Fibroblast of lung (primary cell): ENCODE data around the gene TAMALIN. TPM values are rescaled to one million over a fixed set of nuclear protein-coding genes. Genes with fewer than 3 reads are reported as not detected.

ENCODE experiments used
- DNase-seq, 2 donors: peaks; one replicate each; pipeline versions ENCODE4 v3.0.0 to v3.0.0-alpha.2; 2010; ENCODE audit warnings: low read depth in 2 of 2
- H2AFZ ChIP-seq: 2 replicates; pipeline ENCODE4 v1.5.1; 2012; ENCODE audit warnings: low read length, control low read depth, inconsistent platforms
- H3K27ac ChIP-seq: 2 replicates; pipeline ENCODE4 v1.5.1; 2011; ENCODE audit warnings: low read length, control low read depth; ENCODE audit not compliant: insufficient read depth
- H3K27me3 ChIP-seq: 2 replicates; pipeline ENCODE4 v1.5.1; 2011; ENCODE audit warnings: mild to moderate bottlenecking, low read length; ENCODE audit not compliant: control insufficient read depth, insufficient read depth
- H3K36me3 ChIP-seq: 2 replicates; pipeline ENCODE4 v1.5.1; 2011; ENCODE audit warnings: low read length; ENCODE audit not compliant: control insufficient read depth, insufficient read depth
- H3K4me1 ChIP-seq: 2 replicates; pipeline ENCODE4 v1.5.1; 2011; ENCODE audit warnings: low read length; ENCODE audit not compliant: control insufficient read depth, insufficient read depth; ENCODE audit errors: extremely low read depth
- H3K4me2 ChIP-seq: 2 replicates; pipeline ENCODE4 v1.5.1; 2011; ENCODE audit warnings: low read length, control low read depth; ENCODE audit not compliant: insufficient read depth; ENCODE audit errors: extremely low read depth
- H3K4me3 ChIP-seq, 4 experiments: fragments of 200-600 bp in 1 of 4; sonication (generic) in 1 of 4; replicated peaks in 1 of 4; 2 replicates each; pipeline ENCODE4 v1.5.1; 2011 to 2016; ENCODE audit warnings: low read length in 4 of 4, low read depth in 3 of 4, mild to moderate bottlenecking in 3 of 4, control low read depth in 2 of 4, inconsistent platforms in 1 of 4, mixed read lengths in 1 of 4; ENCODE audit not compliant: insufficient read depth in 1 of 4; ENCODE audit errors: control extremely low read depth in 1 of 4
- H3K79me2 ChIP-seq: 2 replicates; pipeline ENCODE4 v1.5.1; 2012; ENCODE audit warnings: mild to moderate bottlenecking, low read length, inconsistent platforms; ENCODE audit not compliant: control insufficient read depth, insufficient read depth
- H3K9ac ChIP-seq: 2 replicates; pipeline ENCODE4 v1.5.1; 2011; ENCODE audit warnings: mild to moderate bottlenecking, low read length, control low read depth; ENCODE audit not compliant: insufficient read depth
- H3K9me3 ChIP-seq: 2 replicates; pipeline ENCODE4 v1.5.1; 2012; ENCODE audit warnings: low read depth, low read length; ENCODE audit not compliant: control insufficient read depth, insufficient read depth
- H4K20me1 ChIP-seq: 2 replicates; pipeline ENCODE4 v1.5.1; 2011; ENCODE audit warnings: low read length; ENCODE audit not compliant: control insufficient read depth, insufficient read depth; ENCODE audit errors: extremely low read depth
- EZH2 ChIP-seq: IDR thresholded peaks from 2 replicates; pipeline ENCODE4 v1.5.1; 2012; ENCODE audit warnings: low read length, control low read depth, mild to moderate bottlenecking; ENCODE audit errors: missing control alignments
- polyA plus RNA-seq, 2 donors: library from polyadenylated mRNA; depleted of rRNA in 1 of 2; stranded (reverse) in 1 of 2; unstranded in 1 of 2; fragments of >200 nt; gene quantifications; 2 replicates each; pipeline ENCODE4 v1.2.1, GENCODE V29; 2011 to 2012; ENCODE audit warnings: missing spikeins in 1 of 2
- total RNA-seq: library from RNA; depleted of rRNA; stranded (reverse); fragments of >200 nt; gene quantifications from 2 replicates; pipeline ENCODE4 v1.2.1, GENCODE V29; 2014
- TF ChIP-seq, protein P1 (sequence below), 2 donors: IDR thresholded peaks in 1 of 2; conservative IDR thresholded peaks in 1 of 2; 1 replicate in 1 of 2; 2 replicates in 1 of 2; pipeline ENCODE4 v1.5.1; 2011 to 2012; ENCODE audit warnings: low read length in 2 of 2, control low read depth in 1 of 2, inconsistent platforms in 1 of 2, low read depth in 1 of 2, mild to moderate bottlenecking in 1 of 2

TAMALIN gene
- total and polyA plus RNA-seq, 2 donors (not counting 1 experiment from before 2014, with no cell fraction given), result 5.3 to 12.1 TPM

DNA sequence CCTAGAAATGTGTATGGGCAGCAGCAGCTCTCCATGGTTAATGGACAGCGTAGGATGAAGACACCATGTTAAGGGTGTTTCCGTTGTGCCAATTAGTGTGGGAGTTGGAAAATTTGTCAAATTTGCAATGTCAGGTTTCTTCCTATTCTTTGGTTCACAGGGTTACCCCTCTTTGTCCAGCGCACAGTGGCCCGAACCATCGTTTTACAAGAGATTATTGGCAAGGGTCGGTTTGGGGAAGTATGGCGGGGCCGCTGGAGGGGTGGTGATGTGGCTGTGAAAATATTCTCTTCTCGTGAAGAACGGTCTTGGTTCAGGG, 26.0 kb upstream of the TAMALIN start:
- H3K36me3 ChIP-seq, result peaks cover 9% of the 10 kb centered on the region
- DNase-seq, result no peak

DNA sequence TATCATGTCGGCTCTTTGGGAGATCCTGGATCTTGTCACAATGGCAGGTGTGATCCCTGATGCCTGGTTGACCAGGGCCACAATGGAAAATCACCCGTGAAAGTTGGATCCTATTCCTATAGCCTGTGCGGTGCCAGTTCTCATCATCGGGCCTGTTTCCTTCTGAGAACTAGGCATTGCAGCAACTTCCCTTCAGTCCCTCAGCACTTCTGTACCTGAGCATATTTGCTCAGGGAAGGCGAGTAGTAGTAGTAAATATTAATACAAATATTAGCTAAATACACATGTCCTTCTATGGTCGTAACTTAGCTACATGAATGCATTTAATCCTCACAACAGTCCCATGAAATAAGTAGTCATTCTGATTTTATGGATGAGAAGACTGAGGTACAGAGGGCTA, 22.1 kb upstream of the TAMALIN start:
- Histone ChIP-seq H3K4me2 (no peak overlapping the region), H3K27ac (no peak overlapping the region), H3K4me1 (no peaks in the 10 kb centered on the region), H4K20me1 (no peaks in the 10 kb centered on the region), H3K27me3 (no peaks in the 10 kb centered on the region), H2AFZ (no peak overlapping the region), H3K9ac (no peak overlapping the region), H3K79me2 (no peaks in the 10 kb centered on the region), H3K9me3 (no peaks in the 10 kb centered on the region), H3K4me3 (no peak overlapping the region), H3K36me3 (peaks cover 2% of the 10 kb centered on the region)
- TF ChIP-seq EZH2, result no peak
- TF ChIP-seq, protein P1, sequence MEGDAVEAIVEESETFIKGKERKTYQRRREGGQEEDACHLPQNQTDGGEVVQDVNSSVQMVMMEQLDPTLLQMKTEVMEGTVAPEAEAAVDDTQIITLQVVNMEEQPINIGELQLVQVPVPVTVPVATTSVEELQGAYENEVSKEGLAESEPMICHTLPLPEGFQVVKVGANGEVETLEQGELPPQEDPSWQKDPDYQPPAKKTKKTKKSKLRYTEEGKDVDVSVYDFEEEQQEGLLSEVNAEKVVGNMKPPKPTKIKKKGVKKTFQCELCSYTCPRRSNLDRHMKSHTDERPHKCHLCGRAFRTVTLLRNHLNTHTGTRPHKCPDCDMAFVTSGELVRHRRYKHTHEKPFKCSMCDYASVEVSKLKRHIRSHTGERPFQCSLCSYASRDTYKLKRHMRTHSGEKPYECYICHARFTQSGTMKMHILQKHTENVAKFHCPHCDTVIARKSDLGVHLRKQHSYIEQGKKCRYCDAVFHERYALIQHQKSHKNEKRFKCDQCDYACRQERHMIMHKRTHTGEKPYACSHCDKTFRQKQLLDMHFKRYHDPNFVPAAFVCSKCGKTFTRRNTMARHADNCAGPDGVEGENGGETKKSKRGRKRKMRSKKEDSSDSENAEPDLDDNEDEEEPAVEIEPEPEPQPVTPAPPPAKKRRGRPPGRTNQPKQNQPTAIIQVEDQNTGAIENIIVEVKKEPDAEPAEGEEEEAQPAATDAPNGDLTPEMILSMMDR (conservative IDR thresholded peaks at IDR 0.05 in 1 of 2, IDR thresholded peaks at IDR 0.05 in 1 of 2; ENCODE audit: low read depth in 1 of 2, low read length in 2 of 2), result no peak
- no peak for DNase-seq

More for the DNA sequence above, 26.0 kb upstream of the TAMALIN start:
- H2AFZ ChIP-seq, result no peak overlapping the region
- no peak overlapping the region for H3K9ac ChIP-seq
- H3K4me3 ChIP-seq, result no peak overlapping the region
- H3K4me1 ChIP-seq, result no peaks in the 10 kb centered on the region
- no peaks in the 10 kb centered on the region for H4K20me1 ChIP-seq
- H3K27me3 ChIP-seq, result no peaks in the 10 kb centered on the region
- no peak for TF ChIP-seq EZH2
- TF ChIP-seq, protein P1 (conservative IDR thresholded peaks at IDR 0.05 in 1 of 2, IDR thresholded peaks at IDR 0.05 in 1 of 2; ENCODE audit: low read depth in 1 of 2, low read length in 2 of 2), result no peak
- no peak overlapping the region for H3K27ac ChIP-seq
- no peaks in the 10 kb centered on the region for H3K79me2 ChIP-seq
- H3K9me3 ChIP-seq, result no peaks in the 10 kb centered on the region
- no peak overlapping the region for H3K4me2 ChIP-seq

DNA sequence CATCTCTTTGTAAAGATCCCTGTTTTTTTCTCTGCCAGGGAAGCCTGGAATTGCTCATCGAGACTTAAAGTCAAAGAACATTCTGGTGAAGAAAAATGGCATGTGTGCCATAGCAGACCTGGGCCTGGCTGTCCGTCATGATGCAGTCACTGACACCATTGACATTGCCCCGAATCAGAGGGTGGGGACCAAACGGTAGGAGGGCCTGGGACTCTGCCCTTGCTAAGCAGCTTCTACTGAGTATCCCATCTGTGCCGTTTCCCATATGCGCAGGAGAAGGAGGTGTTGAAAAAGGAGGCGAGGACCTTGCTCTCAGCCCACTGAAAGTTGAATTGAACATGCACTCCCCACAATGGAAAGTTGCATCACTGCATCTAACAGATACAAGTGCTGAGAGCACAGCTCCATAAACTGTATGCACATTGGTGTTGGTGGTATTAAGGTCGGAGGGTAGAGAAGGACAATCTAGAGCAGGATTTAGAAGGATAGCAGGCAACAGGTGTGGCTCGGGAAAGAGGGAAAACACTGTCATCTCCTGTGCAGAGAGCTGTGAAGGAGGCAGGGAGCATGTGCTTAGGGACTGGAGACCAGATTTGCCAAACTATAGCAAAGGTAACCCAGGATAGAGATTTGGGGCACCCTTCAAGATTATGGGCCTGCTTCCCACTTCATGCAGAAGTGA, 21.5 kb upstream of the TAMALIN start:
- no peaks in the 10 kb centered on the region for H3K4me1 ChIP-seq
- H3K27ac ChIP-seq, result no peak overlapping the region
- no peak overlapping the region for H2AFZ ChIP-seq
- H4K20me1 ChIP-seq, result no peaks in the 10 kb centered on the region
- no peaks in the 10 kb centered on the region for H3K9me3 ChIP-seq
- no peak for DNase-seq
- H3K9ac ChIP-seq, result no peak overlapping the region
- H3K36me3 ChIP-seq, result peaks cover 2% of the 10 kb centered on the region
- H3K27me3 ChIP-seq, result no peaks in the 10 kb centered on the region
- H3K4me2 ChIP-seq, result no peak overlapping the region
- no peak overlapping the region for H3K4me3 ChIP-seq
- no peaks in the 10 kb centered on the region for H3K79me2 ChIP-seq
- TF ChIP-seq, protein P1 (conservative IDR thresholded peaks at IDR 0.05 in 1 of 2, IDR thresholded peaks at IDR 0.05 in 1 of 2; ENCODE audit: low read depth in 1 of 2, low read length in 2 of 2), result no peak
- no peak for TF ChIP-seq EZH2
